GM12891 (cell line): ENCODE results near the gene FSTL1.

Experiments
- POLR2A ChIP-seq: IDR thresholded peaks from 2 replicates; pipeline ENCODE4 v1.6.1; 2011; ENCODE audit warnings: low read depth, low read length, control low read depth
- POLR2AphosphoS5 ChIP-seq: IDR thresholded peaks from 2 replicates; pipeline ENCODE4 v1.6.1; 2011; ENCODE audit warnings: low read depth, low read length, control low read depth
- POU2F2 ChIP-seq: IDR thresholded peaks from 2 replicates; pipeline ENCODE4 v1.6.1; 2011; ENCODE audit warnings: low read depth, mild to moderate bottlenecking, control low read depth, low read length, moderate library complexity
- SPI1 ChIP-seq: IDR thresholded peaks from 2 replicates; pipeline ENCODE4 v1.6.1; 2011; ENCODE audit warnings: low read depth, low read length, control low read depth
- TAF1 ChIP-seq: IDR thresholded peaks from 2 replicates; pipeline ENCODE4 v1.6.1; 2011; ENCODE audit warnings: low read depth, low read length, control low read depth

- no peak for TF ChIP-seq POLR2A
- TF ChIP-seq POLR2AphosphoS5, result no peak
- TF ChIP-seq POU2F2, result no peak
- TF ChIP-seq TAF1, result no peak
- no peak for TF ChIP-seq SPI1
Observed at GRCh38 chr3:120461416-120461815, 10.6 kb upstream of the FSTL1 start.
